ENCODE data around the gene AHCYL1. TPM values are rescaled to one million over a fixed set of nuclear protein-coding genes. Genes with fewer than 3 reads are reported as not detected.
A peak's percentile ranks its signal among the peaks of the same experiment; 100 is the strongest.

The AHCYL1 gene
- total RNA-seq, 1 experiment from 2014 or later = 147 TPM

DNA sequence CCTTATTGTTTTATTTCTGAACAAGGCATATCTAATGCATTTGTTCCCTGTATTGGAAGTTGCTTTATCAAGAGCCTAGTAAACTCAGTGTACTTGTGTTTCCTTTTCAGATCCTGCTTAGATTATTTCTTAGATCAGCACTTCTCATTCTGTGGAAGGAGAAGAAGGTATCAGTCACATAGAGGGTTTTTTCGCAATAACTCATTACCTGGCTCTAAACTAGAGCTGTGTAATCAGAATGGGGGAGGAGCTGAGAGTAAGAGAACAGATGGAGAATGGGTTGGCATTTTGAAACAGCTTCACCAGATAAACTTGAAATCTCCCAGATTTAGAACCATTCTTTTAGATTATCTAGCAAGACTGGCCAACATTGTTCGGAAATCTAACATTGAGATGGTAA lies 11.0 kb downstream of the AHCYL1 start:
- no peak for DNase-seq
- H3K27me3 ChIP-seq (ENCODE audit: insufficient read depth, low read depth) = no peaks in the 10 kb centered on the region
- H2AFZ ChIP-seq = no peak overlapping the region
- peaks cover 52% of the 10 kb centered on the region for H3K36me3 ChIP-seq (ENCODE audit: low read depth)
- H3K79me2 ChIP-seq (ENCODE audit: low read depth) = peaks cover 98% of the 10 kb centered on the region
- peaks cover 46% of the 10 kb centered on the region; the same call in 1 of the 2 replicates for H3F3A ChIP-seq (ENCODE audit: insufficient read depth, low read depth)
- peak overlapping the region; percentile 42 for H3K27ac ChIP-seq
- no TSS peak for BruUV-seq (replicated peaks)
- H4K20me1 ChIP-seq (ENCODE audit: insufficient read depth) = 0 out of 2 replicates have a peak, but pooled peaks cover 3% of the 10 kb centered on the region
- TF ChIP-seq EZH2 (IDR thresholded peaks at IDR 0.05; ENCODE audit: low read depth) = no peak
- TF ChIP-seq CTCF (conservative IDR thresholded peaks at IDR 0.05) = no peak
- CTCF ChIA-PET = interaction anchor here (1.3 kb wide), 1 partner anchor 11 kb away, joined by 4 read pairs; the partner anchor contains the start of gene AHCYL1
- no peak overlapping the region for H3K4me3 ChIP-seq
- H3K4me2 ChIP-seq = no peak overlapping the region
- no peaks in the 10 kb centered on the region for H3K9me3 ChIP-seq (ENCODE audit: insufficient read depth, low read depth)
- H3K9me2 ChIP-seq (ENCODE audit: insufficient read depth) = no peaks in the 10 kb centered on the region
- H3K4me1 ChIP-seq (replicated peaks; ENCODE audit: insufficient read depth) = peaks cover 43% of the 10 kb centered on the region
- intact Hi-C loops (cut with micrococcal nuclease; ENCODE audit: unreplicated experiment) = no loop called here
- POLR2A ChIA-PET (ENCODE audit: unreplicated experiment) = interaction anchor here (0.5 kb wide), 1 partner anchor 382 kb away, joined by 13 read pairs; no protein-coding TSS in a partner anchor

- Histone ChIP-seq H3K4me1 (replicated peaks; ENCODE audit: insufficient read depth) (peaks cover 52% of the 10 kb centered on the region), H3F3A (ENCODE audit: insufficient read depth, low read depth) (peaks cover 56% of the 10 kb centered on the region), H2AFZ (no peak overlapping the region), H3K36me3 (ENCODE audit: low read depth) (peaks cover 47% of the 10 kb centered on the region), H3K4me2 (peak overlapping the region; percentile 35), H3K4me3 (no peak overlapping the region), H3K9me2 (ENCODE audit: insufficient read depth) (no peaks in the 10 kb centered on the region), H3K27me3 (ENCODE audit: insufficient read depth, low read depth) (no peaks in the 10 kb centered on the region), H3K79me2 (ENCODE audit: low read depth) (peaks cover 98% of the 10 kb centered on the region), H3K9me3 (ENCODE audit: insufficient read depth, low read depth) (no peaks in the 10 kb centered on the region), H3K27ac (peak overlapping the region; percentile 42), H4K20me1 (ENCODE audit: insufficient read depth) (0 out of 2 replicates have a peak, but pooled peaks cover 3% of the 10 kb centered on the region)
- DNase-seq = peak in 1 of 2 experiments; percentile 62
- TF ChIP-seq EZH2 (IDR thresholded peaks at IDR 0.05; ENCODE audit: low read depth) (no peak), CTCF (conservative IDR thresholded peaks at IDR 0.05) (no peak)
- BruUV-seq (replicated peaks) = no TSS peak
- ChIA-PET CTCF (interaction anchor here (1.3 kb wide), 1 partner anchor 12 kb away, joined by 4 read pairs; the partner anchor contains the start of gene AHCYL1), POLR2A (ENCODE audit: unreplicated experiment) (no interaction called here)
- intact Hi-C loops (cut with micrococcal nuclease; ENCODE audit: unreplicated experiment) = no loop called here
Measured at GRCh38 chr1:109996476-109996875, 11.9 kb downstream of the AHCYL1 start.

DNA sequence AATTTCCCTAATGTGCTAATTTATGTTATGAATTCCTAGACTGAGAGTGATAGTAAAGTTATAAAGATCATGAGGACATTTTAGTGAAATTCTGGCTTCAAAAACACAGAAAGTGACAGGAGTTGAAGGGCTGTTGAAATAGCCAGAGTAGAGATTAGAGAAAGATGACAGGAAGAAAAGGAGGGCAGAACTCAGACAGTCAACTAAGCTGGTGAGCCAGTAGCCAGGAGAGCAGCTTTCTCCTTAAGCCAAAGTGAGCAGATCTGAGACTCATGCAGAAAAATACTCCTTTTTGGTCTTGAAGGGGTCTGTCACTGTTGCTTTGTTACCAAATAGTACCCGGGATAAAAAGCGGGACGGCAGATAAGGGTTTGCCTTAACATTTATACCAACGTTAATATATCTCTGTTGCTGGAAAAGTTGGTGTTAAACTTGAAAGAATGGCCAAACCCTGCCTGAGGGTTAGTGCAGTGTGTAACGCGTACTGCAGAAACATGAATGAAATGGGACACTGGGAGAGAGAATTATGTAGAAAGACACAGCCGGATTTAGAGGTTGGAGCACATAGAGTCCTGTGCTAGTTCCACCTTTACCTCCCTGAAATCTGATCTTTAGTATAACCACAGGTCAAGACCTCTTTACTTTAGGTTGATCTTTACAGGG lies 12.8 kb downstream of the AHCYL1 start:
- Histone ChIP-seq H3K9me2 (ENCODE audit: insufficient read depth) (no peaks in the 10 kb centered on the region), H3K27ac (peak overlapping the region; percentile 42), H3K4me3 (no peak overlapping the region), H3K4me2 (peak overlapping the region; percentile 35), H3K79me2 (ENCODE audit: low read depth) (peaks cover 98% of the 10 kb centered on the region), H2AFZ (no peak overlapping the region), H3K36me3 (ENCODE audit: low read depth) (peaks cover 50% of the 10 kb centered on the region), H3K9me3 (ENCODE audit: insufficient read depth, low read depth) (no peaks in the 10 kb centered on the region), H3F3A (ENCODE audit: insufficient read depth, low read depth) (peaks cover 64% of the 10 kb centered on the region), H4K20me1 (ENCODE audit: insufficient read depth) (0 out of 2 replicates have a peak, but pooled peaks cover 3% of the 10 kb centered on the region), H3K4me1 (replicated peaks; ENCODE audit: insufficient read depth) (peaks cover 61% of the 10 kb centered on the region), H3K27me3 (ENCODE audit: insufficient read depth, low read depth) (no peaks in the 10 kb centered on the region)
- POLR2A ChIA-PET (ENCODE audit: unreplicated experiment) = no interaction called here
- CTCF ChIA-PET = no interaction called here
- no TSS peak for BruUV-seq (replicated peaks)
- intact Hi-C loops (cut with micrococcal nuclease; ENCODE audit: unreplicated experiment) = no loop called here
- no peak for TF ChIP-seq EZH2 (IDR thresholded peaks at IDR 0.05; ENCODE audit: low read depth)
- no peak for DNase-seq
